HS-5 (cell line): ENCODE results near the gene LCN2.

Experiments
- DNase-seq: peaks from one replicate; pipeline ENCODE4 v3.0.0-alpha.2; 2012; ENCODE audit warnings: low read depth

Gene LCN2

GRCh38 chr9:128201441-128202369 is 52.5 kb downstream of the LCN2 start:
- no peak for DNase-seq

GRCh38 chr9:128202648-128203023 is 53.4 kb downstream of the LCN2 start:
- no peak for DNase-seq
